Endothelial cell of umbilical vein (primary cell): ENCODE data around the gene GNAL. TPM values are rescaled to one million over a fixed set of nuclear protein-coding genes. Genes with fewer than 3 reads are reported as not detected.

Source experiments
- BruUV-seq: library from RNA; stranded (reverse); fragments of 400-500 nt; replicated peaks from 2 replicates; lab custom pipeline; 2021; lab: Mats Ljungman, UMichigan
- CTCF ChIA-PET: fragments of 300-600, 350-600 bp; sonication (Branson Sonifier 250); formaldehyde crosslinking; loops from one replicate; lab custom pipeline; 2021; ENCODE audit warnings: antibody characterized with exemption, inconsistent platforms; lab: Charles Lee
- POLR2A ChIA-PET: fragments of 300-600, 350-600 bp; sonication (Branson Sonifier 250); formaldehyde crosslinking; loops from one replicate; lab custom pipeline; 2021; ENCODE audit warnings: antibody characterized with exemption, inconsistent platforms; lab: Charles Lee
- DNase-seq: peaks from one replicate; pipeline ENCODE4 v3.0.0-alpha.2; 2011; ENCODE audit warnings: low read depth, low spot score
- FAIRE-seq: peaks from 2 replicates; lab custom pipeline; 2011; peaks lifted over from hg19 to GRCh38; lab: Jason Lieb, UNC
- H2AFZ ChIP-seq: 2 replicates; pipeline ENCODE4 v1.6.0; 2012; ENCODE audit warnings: low read depth, low read length, control low read depth, inconsistent platforms
- H3K27ac ChIP-seq: 2 replicates; pipeline ENCODE4 v1.5.1; 2011; ENCODE audit warnings: low read depth, mild to moderate bottlenecking, control low read depth, low read length, moderate library complexity; ENCODE audit not compliant: insufficient read depth
- H3K27me3 ChIP-seq, 2 experiments: 2 replicates each; pipeline versions ENCODE4 v1.6.0 to v1.6.1; 2011; ENCODE audit warnings: low read length in 2 of 2, mixed read lengths in 1 of 2; ENCODE audit not compliant: control insufficient read depth in 2 of 2, insufficient read depth in 2 of 2
- H3K36me3 ChIP-seq, 2 experiments: 2 replicates in 1 of 2; 3 replicates in 1 of 2; pipeline ENCODE4 v1.5.1; 2011; ENCODE audit warnings: low read length in 2 of 2, mild to moderate bottlenecking in 1 of 2, moderate library complexity in 1 of 2; ENCODE audit not compliant: control insufficient read depth in 2 of 2, insufficient read depth in 2 of 2; ENCODE audit errors: extremely low read depth in 1 of 2
- H3K4me1 ChIP-seq: 3 replicates; pipeline ENCODE4 v1.5.1; 2011; ENCODE audit warnings: mild to moderate bottlenecking, low read length; ENCODE audit not compliant: control insufficient read depth, insufficient read depth; ENCODE audit errors: extremely low read depth
- H3K4me2 ChIP-seq: 2 replicates; pipeline ENCODE4 v1.6.1; 2011; ENCODE audit warnings: low read length, control low read depth, mixed read lengths; ENCODE audit not compliant: insufficient read depth
- H3K4me3 ChIP-seq, 3 experiments: fragments of 200-600 bp in 1 of 3; sonication (generic), shearing (Covaris generic) in 1 of 3; replicated peaks in 1 of 3; 2 replicates each; pipeline ENCODE4 v1.5.1; 2011 to 2016; ENCODE audit warnings: control low read depth in 3 of 3, low read length in 3 of 3, mild to moderate bottlenecking in 2 of 3, inconsistent platforms in 1 of 3, low read depth in 1 of 3, moderate library complexity in 1 of 3; ENCODE audit not compliant: insufficient read depth in 1 of 3
- H3K79me2 ChIP-seq: 2 replicates; pipeline ENCODE4 v1.6.0; 2012; ENCODE audit warnings: low read length, inconsistent platforms; ENCODE audit not compliant: control insufficient read depth, insufficient read depth
- H3K9ac ChIP-seq: replicated peaks from 2 replicates; pipeline ENCODE3; 2011; ENCODE audit warnings: low read length, control low read depth; ENCODE audit not compliant: insufficient read depth; ENCODE audit errors: extremely low read depth
- H3K9me1 ChIP-seq: replicated peaks from 3 replicates; pipeline ENCODE4 v1.6.0; 2011; ENCODE audit warnings: mild to moderate bottlenecking, low read length; ENCODE audit not compliant: control insufficient read depth, insufficient read depth; ENCODE audit errors: extremely low read depth
- H3K9me3 ChIP-seq: replicated peaks from 2 replicates; pipeline ENCODE4 v1.5.1; 2012; ENCODE audit warnings: low read length, inconsistent platforms; ENCODE audit not compliant: control insufficient read depth, insufficient read depth
- H4K20me1 ChIP-seq: replicated peaks from 2 replicates; pipeline ENCODE3; 2011; ENCODE audit warnings: mild to moderate bottlenecking, low read length; ENCODE audit not compliant: control insufficient read depth, insufficient read depth; ENCODE audit errors: extremely low read depth
- CTCF ChIP-seq, 2 donors: IDR thresholded peaks; 1 replicate in 1 of 2; 2 replicates in 1 of 2; pipeline ENCODE4 v1.5.1; 2011; ENCODE audit warnings: low read length in 2 of 2, mild to moderate bottlenecking in 2 of 2, moderate library complexity in 2 of 2, control low read depth in 1 of 2, inconsistent platforms in 1 of 2, low read depth in 1 of 2; ENCODE audit not compliant: insufficient read depth in 1 of 2; ENCODE audit errors: extremely low read depth in 1 of 2
- EZH2 ChIP-seq: IDR thresholded peaks from 2 replicates; pipeline ENCODE4 v1.6.1; 2012; ENCODE audit warnings: borderline replicate concordance, low read depth, mild to moderate bottlenecking, moderate library complexity, low read length, inconsistent platforms; ENCODE audit not compliant: severe bottlenecking
- JUN ChIP-seq: IDR thresholded peaks from 2 replicates; pipeline ENCODE4 v1.6.1; 2011; ENCODE audit warnings: borderline replicate concordance, low read depth; ENCODE audit not compliant: insufficient read length, insufficient read depth
- POLR2A ChIP-seq: IDR thresholded peaks from 2 replicates; pipeline ENCODE4 v1.6.1; 2012; ENCODE audit warnings: low read depth, mild to moderate bottlenecking, control low read depth, low read length
- dilution Hi-C: fragments of 300-500 bp; cut with MboI; formaldehyde crosslinking; loops from one replicate; pipeline ENCODE4 v1.15.0; 2019; ENCODE audit warnings: low sequenced_read_pairs; ENCODE audit not compliant: extremely low pct_ligation_motif_present
- intact Hi-C: fragments of 100-400 bp; cut with micrococcal nuclease; formaldehyde crosslinking; loops from one replicate; pipeline ENCODE4 v1.10.0; 2022
- polyA plus RNA-seq, 4 experiments: library from polyadenylated mRNA; depleted of rRNA in 3 of 4; stranded (reverse) in 3 of 4; unstranded in 1 of 4; fragments of >200 nt; gene quantifications; 2 replicates each; pipeline versions ENCODE4 v1.2.1 to v1.2.3, GENCODE V29; 2011 to 2012; ENCODE audit warnings: missing spikeins in 1 of 4
- total RNA-seq: library from RNA; stranded (reverse); gene quantifications from 2 replicates; pipeline ENCODE4 v1.2.3, GENCODE V29; 2021

GNAL gene
- total and polyA plus RNA-seq, 2 donors (not counting 3 experiments of a cell fraction or from before 2014, with no cell fraction given) = 0.07 to 0.73 TPM

DNA sequence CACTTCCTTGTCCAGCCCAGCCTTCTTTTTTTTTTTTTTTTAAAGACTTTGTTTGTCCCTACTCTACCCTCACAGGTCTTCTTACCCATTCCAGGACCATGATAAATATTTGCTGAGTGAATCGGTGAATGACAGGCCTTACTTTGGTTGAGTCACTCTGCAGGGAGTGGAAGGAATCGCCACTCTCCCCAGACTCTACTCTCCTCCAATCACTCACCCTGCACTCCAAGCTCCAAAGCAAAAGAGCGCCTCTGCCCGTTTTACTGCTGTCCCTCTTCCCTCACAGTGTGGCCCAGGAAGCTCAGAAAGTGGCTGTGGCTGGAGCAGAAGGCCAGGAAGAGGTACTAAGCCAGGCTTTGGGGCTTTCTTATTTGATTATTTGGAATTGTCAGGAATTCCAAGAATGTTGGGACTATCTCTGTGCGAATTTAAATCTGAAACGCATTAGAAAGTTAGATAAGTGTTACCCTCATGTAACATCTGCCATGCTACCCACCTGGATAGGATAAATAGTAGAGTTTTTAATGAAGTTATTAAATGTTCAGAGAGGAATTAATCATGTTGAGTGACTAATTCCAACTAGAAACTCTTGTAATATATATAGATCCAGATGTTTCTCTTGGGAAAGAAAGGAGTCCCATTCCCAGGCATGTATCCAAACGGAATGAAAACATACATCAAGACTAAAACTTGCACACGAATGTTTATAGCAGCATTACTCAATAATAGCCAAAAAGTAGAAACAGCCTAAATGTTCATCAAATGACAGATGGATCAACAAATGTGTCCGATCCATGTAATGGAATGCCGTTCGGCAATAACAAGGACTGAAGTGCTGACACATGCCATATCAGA is 119.2 kb downstream of the GNAL start:
- Histone ChIP-seq H4K20me1 (no peaks in the 10 kb centered on the region), H3K9me1 (no peaks in the 10 kb centered on the region), H3K79me2 (no peaks in the 10 kb centered on the region), H3K9ac (no peak overlapping the region), H3K4me3 (no peak overlapping the region), H3K36me3 (no peaks in the 10 kb centered on the region), H3K27me3 (no peaks in the 10 kb centered on the region), H3K4me2 (no peak overlapping the region), H3K4me1 (no peaks in the 10 kb centered on the region), H3K27ac (no peak overlapping the region), H2AFZ (no peak overlapping the region), H3K9me3 (no peaks in the 10 kb centered on the region)
- BruUV-seq = no TSS peak
- POLR2A ChIA-PET = no interaction called here
- TF ChIP-seq POLR2A = no peak
- no peak for TF ChIP-seq JUN
- DNase-seq = no peak
- no peak for FAIRE-seq
- intact Hi-C loops = no loop called here
- dilution Hi-C loops = no loop called here
- CTCF ChIA-PET = interaction anchor here (1.0 kb wide), 1 partner anchor 75 kb away, joined by 3 read pairs; no protein-coding TSS in a partner anchor

DNA sequence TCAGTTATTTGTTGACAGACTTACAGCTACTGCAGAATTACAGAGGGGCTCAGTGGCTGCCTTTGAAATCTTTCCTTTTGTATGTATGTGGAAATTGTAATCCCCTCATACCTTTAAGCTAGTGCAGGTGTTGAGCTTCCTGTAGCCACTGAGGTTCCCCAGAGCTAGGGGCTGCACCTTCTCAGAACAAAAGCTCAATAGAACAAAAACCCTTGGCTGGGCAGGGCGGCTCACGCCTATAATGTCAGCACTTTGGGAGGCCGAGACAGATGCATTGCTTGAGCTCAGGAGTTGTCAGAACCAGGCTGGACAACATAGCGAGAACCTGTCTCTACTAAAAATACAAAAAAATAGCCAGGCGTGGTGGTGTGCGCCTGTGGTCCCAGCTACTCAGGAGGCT is 120.8 kb downstream of the GNAL start:
- Histone ChIP-seq H3K4me1 (no peaks in the 10 kb centered on the region), H2AFZ (no peak overlapping the region), H3K9me1 (no peaks in the 10 kb centered on the region), H3K4me3 (no peak overlapping the region), H3K36me3 (no peaks in the 10 kb centered on the region), H4K20me1 (no peaks in the 10 kb centered on the region), H3K9ac (no peak overlapping the region), H3K4me2 (no peak overlapping the region), H3K27me3 (no peaks in the 10 kb centered on the region), H3K79me2 (no peaks in the 10 kb centered on the region), H3K27ac (no peak overlapping the region), H3K9me3 (no peaks in the 10 kb centered on the region)
- BruUV-seq = no TSS peak
- DNase-seq = no peak
- intact Hi-C loops = no loop called here
- TF ChIP-seq CTCF (IDR thresholded peaks at IDR 0.05; ENCODE audit: extremely low read depth in 1 of 2, insufficient read depth in 1 of 2, low read depth in 1 of 2, low read length in 2 of 2) = no peak
- TF ChIP-seq EZH2 = no peak
- dilution Hi-C loops = no loop called here
- CTCF ChIA-PET = interaction anchor here (1.0 kb wide), 1 partner anchor 185 kb away, joined by 4 read pairs; no protein-coding TSS in a partner anchor
- no peak for FAIRE-seq
- POLR2A ChIA-PET = no interaction called here
